ENCODE results near the gene ESPN. TPM values are rescaled to one million over a fixed set of nuclear protein-coding genes. Genes with fewer than 3 reads are reported as not detected.

The ESPN gene
- total RNA-seq, 1 donor from 2014 or later: 0.24 TPM

DNA sequence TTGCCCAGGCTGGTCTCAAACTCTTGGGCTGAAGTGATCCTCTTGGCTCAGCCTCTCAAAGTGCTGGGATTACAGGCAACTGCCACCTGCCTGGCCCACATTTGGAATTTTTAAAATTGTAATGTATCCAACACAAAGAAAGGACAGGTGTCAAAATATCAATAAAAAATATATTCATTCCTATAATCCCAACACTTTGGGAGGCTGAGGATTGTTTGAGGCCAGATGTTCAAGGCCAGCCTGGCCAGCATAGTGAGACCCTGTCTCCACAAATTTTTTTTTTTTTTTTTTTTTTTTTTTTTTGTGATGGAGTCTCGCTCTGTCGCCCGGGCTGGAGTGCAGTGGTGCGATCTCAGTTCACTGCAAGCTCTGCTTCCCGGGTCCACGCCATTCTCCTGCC, 14.8 kb upstream of the ESPN start:
- DNase-seq (ENCODE audit: low spot score): no peak

DNA sequence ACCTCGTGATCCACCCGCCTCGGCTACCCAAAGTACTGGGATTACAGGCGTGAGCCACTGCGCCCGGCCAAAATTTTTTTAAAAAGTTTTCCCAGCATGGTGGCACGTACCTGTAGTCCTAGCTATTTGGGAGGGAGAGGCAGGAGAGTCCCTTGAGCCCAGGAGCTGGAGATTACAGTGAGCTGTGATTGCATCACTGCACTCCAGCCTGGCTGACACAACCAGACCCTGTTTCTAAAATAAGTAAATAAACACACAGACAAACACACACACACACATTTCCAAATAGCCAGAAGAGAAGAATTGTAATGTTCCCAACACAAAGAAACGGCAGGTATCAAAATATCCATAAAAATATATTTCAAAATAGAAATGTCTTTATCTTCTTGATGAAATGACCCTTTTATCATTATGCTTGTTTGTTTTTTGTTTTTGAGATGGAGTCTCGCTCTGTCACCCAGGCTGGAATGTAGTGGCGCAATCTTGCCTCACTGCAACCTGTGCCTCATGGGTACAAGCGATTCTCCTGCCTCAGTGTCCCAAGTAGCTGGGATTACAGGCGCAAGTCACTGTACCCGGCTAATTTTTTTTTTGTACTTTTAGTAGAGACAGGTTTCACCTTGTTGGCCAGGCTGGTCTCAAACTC, 14.2 kb upstream of the ESPN start:
- DNase-seq (ENCODE audit: low spot score): no peak

DNA sequence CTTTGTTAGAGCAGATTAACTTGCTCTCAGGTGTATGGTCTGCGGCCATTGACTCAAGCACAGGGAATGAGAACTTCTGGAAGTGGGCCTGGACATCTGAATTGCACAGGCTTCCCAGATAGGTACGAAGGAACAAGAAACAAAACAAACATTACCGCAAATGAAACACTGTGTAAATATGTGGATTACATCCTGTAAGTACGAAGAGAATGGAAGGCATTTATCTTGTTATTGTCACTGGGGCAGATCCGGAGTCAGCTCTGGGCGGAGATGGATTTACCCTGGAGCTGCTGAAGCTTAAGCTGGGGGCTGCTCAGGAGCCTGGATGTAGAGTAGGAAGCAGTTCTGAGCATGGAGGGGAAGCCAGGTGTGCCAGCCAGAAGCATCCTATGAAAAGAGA, 11.7 kb upstream of the ESPN start:
- no peak for DNase-seq (ENCODE audit: low spot score)

DNA sequence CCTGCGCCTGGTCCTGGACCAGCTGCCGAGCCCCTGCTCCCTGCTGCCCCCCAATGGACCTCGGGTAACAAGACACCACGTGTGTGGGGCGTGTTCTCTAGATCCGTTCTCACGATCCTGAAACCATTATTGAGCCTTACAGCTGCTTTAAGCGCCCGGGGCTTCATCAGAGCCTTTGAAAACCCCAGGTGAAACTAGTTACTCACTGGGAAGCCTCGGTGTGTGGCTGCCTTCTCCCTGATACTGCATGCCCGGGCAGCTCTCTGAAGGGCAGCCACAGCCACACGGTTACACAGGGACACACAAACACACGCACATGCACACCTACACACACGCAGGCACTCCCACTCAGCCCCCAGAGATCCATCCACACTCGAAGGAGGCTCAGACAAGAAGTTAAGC, 10.1 kb upstream of the ESPN start:
- DNase-seq (ENCODE audit: low spot score): peak; percentile 26

DNA sequence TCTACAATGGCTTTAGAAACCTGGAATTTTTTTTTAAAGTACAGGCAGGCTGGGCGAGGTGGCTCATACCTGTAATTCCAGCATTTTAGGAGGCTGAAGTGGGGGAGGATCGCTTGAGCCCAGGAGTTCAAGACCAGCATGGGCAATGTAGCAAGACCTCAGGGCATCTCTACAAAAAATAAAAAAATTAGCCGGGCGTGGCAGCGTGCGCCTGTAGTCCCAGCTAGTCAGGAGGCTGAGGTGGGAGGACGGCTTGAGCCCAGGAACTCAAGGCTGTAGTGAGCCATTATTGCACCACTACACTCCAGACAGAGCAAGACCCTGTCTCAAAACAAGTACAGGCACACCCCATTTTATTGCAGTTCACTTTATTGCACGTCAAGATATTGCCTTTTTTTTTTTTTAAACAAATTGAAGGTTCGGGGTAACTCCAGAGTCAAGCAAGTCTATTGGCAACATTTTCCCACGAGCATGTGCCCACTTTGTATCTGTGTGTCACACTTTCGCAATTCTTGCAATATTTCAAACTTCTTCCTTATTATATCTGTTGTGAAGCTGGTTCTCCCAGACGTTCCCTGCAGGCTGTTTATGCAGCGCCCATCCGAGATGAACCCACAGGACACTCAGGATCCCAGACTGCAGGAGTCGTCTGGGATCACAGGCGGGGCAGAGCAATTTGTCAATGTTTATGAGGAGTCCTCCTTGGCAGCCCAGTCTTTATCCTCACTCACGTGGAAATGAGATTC, 9.5 kb upstream of the ESPN start:
- no peak for DNase-seq (ENCODE audit: low spot score)

DNA sequence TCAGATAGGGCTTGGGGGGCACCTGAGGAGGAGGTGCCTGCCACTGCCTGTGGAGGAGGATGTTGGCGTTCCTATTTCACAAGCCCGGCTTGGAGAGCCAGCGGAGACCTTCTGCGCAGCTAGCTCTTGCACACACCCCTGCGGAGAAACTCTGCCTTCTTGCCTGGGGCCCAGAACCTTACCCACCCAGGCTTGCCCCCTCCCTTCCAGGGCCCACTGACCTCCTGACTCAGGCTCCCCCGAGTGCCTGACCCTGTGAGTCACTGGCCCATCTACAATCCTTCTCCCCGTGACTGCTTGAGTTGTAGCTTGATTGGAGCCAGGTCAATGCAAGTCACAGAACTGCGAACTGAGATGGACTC, 8.3 kb upstream of the ESPN start:
- DNase-seq (ENCODE audit: low spot score): no peak

DNA sequence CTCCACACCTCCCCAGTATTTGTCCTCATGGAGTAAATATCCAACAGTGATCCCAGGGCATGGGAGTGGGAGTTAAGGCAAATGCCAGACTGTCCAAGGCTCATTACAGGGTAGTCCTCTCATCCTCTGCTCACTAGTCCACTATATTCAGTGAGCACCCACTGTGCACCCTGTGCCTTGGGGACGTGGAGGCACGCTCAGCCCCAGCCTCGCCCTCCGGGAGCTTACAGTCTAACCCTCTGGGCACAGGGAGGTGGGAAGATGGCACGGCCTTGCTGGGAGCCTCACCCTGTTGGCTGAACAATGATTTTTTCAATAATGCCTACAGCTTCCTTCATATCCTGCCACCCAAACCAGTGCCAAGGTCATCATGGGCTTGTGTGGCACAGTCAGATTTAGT, 7.7 kb upstream of the ESPN start:
- no peak for DNase-seq (ENCODE audit: low spot score)

DNA sequence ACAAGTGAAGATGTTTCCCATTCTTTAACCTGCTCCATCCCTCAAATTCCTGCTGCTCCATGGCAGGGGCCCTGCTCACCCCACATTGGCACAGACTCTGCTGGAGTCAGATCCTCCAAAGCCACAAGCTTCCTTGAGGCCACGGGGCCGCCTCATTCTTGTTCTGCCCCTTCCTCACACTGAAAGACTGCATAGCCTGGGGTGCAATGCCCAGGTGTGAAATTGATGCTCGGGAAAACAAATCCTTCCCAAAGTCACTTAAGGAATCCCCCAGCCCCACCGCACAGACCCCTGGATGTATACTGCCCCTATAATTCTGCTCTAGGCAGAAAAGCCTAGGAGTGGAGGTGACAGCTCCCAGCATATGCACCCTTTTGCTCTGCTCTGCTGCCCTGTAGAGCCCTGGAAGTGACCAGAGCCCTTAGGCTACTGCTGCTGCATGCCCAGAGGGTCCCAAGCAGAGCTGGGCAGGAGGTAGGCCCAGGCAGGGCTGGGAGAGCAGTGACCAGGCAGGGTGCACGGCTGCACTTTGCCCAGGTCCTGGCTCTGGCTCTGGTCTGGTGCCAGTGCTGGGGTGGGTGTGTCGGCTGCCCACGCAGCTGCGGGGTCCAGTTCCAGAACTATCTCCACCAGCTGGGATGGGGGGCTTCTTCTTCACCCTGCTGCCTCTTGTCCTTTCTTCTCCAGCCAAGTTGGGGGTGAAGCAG, 6.5 kb upstream of the ESPN start:
- no peak for DNase-seq (ENCODE audit: low spot score)

DNA sequence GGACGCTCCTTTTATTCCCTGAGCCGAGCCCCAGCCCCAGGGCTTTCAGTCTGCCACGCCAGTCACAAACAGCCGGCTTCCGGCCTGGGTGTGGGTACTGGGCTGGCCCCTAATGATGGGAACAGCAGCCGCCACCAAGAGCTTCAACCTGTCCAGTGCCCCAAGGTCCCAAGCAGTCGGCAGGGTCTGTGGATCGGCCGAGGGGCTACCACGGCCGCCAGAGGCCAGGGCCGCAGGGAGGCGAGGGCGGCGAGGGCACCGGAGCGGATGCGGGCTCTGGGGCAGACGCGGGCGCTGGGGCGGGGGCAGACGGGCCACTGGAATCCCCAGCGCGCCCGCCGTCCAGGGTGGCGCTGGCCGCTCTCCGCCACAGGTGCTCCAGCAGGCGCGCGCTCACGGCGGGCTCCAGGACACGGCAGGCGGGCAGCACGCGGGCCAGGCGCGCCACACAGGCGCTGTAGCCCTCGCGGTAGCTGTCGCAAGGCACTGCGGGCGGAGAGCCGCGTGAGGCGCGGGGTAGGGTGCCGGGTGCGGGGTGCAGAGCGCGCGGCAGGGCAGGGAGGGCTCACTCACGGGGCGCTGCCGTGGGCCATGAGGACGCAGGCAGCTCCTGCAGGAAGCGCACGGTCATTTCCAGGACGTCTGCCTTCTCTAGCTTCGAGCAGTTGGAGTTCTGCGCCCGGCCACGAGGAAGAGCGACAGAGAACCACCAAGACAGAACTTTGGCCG, 5.7 kb upstream of the ESPN start:
- DNase-seq (ENCODE audit: low spot score): no peak

DNA sequence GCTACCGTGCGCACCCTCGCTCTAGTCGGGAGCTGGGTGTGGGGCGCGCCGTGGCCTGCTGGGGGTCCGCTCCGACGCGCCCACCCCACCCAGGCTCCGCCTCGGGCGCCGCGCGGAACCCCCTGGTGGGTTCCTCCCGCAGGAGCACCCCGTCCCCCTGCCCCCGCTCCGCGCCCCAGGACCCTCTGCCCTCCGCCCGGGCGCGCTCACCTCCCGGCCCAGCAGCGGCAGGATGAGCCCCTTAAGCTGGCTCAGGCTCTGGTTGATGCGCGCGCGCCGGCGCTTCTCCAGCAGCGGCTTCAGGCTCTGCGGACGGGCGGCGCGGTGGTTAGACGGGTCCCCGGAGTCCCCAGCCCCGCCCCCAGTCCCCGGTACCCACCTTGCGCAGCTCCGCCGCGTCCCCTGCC, 5.2 kb upstream of the ESPN start:
- no peak for DNase-seq (ENCODE audit: low spot score)

DNA sequence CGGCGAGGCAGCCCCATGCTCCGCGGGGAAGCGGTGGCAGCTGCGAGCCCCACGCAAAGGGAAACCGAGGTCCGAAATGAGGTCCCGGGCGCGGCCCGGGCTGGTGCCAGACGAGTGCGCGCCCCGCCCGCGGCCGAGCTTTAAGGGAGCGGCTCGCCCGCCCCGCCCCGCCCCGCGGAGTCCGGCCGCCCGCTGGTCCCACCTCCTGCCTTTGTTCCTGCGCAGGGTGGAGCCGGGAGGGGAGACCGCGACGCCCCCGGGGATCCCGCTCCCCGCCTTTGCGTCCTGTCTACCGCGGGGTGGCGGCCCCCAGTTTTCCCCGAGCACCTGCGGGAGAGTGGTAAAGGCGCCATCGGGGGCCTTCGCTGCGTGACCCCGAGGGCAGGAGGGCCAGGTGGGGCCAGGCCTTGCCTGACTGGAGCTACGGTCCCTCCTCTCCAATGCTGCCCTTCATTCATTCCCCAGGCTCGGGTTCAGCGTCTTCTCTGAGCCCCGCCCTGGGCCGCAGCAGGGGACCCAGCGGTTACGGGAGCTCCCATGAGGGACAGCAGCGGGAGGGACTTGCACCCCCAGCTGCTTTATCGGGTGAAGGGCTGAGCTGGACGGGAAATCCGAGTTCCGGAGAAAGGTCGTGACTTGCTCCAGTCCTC, 4.6 kb upstream of the ESPN start, which contains the start of gene HES2:
HES2 (minus strand) TSS at position 116 of the 650 bp plus-strand sequence; CDS start at position 17, 99 bp downstream.
- no peak for DNase-seq (ENCODE audit: low spot score)

DNA sequence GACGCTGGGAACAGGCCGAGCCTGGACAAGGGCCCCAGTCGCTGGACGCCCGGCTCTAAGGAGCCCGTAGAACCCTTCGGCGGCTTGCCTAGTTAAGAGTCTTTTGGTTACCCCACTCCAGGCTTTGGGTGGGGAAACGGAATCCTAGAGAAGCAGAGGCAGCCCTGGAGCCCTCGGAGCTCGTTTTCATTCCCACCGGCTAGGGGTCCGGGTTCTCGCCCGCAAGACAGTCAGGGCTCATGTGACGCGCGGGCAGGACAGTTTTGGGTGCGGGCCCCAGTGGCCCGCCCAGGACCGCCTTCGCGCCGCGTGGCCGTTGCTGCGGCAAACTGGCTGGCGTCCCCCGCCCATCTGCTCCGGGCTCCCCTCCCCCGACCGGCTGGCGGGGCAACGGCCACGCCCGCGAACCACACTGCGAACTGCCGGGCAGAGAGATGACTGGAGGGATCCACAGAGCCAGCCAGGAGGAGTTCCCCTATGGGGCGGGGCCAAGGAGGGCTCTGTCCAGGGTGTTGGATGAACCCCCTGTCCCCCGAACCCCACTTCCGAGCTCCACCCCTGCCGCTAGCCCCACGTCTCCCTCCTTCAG, 4.0 kb upstream of the ESPN start:
- peak; percentile 36 for DNase-seq (ENCODE audit: low spot score)

DNA sequence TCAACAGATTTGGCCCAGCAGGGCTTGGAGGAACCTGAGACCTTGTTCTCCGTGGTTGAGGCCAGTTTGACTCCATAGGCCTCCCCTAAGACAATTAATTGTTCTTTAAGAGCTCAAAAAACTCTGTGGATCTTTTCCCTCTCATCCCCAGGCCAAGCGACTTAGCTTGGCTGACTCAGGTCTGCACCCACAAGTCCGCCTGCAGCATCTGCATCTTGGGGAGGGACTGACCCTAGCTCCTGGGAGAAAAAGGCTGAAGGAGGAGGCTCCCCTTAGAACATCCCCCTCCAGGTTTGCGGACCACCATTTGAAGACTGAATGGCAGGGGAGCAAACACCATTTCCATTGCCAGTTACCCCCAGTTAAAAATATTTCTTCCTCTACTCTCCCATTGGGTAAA, 3.3 kb upstream of the ESPN start:
- DNase-seq (ENCODE audit: low spot score): no peak

DNA sequence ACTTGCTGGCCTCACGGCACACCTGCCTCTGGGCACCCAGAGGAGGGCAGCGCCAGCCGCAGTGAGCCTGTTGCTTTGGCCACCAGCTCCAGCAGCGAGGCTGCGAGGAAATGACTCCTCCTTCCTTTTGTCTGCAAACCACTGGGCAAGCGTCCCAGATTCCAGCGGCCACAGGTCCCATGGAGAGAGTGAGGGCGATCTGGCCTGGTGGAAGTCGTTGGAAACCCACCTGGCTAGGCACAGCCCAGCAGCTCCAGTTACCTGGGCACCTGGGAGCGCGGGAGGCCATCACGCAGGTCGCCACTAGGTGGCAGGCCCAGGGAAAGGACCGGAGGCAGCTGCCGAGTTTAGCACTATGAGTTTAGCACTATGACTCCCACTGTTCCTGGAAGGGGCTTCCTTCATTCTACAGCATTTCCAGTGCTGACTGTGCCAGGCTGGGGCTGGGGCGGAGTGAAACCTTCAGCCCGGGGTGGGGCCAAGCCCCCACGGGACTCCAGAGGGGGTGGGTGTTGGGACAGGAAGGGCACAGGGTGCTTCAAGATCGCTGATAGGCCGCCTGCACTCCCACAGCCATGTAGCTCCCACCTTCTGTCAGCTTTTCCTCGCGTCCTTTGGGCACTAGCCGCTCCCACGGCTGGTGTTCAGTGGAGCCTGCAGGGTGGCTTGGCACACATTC, 1.1 kb upstream of the ESPN start:
- no peak for DNase-seq (ENCODE audit: low spot score)

DNA sequence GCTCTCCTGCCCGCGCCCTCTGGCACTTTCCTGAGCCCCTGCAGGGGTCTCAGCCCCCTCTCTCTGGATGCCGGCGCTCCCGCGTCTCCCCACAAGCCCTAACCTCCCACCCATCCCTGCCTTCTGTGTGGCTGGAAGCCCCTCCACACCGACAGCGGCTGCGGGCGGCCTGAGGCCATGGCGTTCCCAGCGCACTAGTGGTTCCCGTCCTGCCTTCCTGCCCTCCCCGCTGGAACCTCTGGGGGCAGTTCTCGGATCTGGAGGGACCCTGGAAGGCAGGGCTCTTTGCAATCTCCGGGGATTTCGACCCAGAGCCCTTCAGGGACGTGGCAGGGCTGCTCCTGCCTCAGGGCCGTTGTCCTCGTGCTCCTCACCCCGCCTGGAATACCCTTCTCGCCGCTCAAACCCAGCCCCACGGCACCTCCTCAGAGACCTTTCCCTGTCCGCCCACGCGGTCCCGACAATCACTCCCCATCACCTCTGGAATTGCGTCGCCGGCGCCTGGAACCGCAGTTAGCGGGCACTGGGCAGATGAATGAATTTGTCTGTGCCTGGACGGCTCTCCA, 493 bp upstream of the ESPN start:
- DNase-seq (ENCODE audit: low spot score): no peak

DNA sequence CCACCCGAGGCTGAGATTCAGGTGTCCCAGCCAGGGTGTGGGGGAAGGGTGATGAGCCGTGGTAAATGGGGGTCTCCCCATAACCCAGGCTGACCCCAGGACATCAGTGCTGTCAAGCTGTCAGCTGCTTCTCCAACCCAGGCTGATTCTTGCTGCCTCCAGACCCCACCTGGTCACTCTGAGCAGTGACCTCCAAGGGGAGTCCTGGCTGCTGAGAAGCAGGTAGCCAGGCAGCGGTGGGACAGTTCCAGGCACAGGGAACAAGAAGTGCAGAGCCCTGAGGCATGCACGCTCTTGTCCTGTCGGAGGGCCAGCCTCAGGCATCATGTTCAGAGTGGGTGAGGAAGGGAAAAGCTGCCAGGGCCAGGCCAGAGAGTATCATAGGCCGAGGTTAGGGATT, 1.1 kb downstream of the ESPN start:
- DNase-seq (ENCODE audit: low spot score): no peak

DNA sequence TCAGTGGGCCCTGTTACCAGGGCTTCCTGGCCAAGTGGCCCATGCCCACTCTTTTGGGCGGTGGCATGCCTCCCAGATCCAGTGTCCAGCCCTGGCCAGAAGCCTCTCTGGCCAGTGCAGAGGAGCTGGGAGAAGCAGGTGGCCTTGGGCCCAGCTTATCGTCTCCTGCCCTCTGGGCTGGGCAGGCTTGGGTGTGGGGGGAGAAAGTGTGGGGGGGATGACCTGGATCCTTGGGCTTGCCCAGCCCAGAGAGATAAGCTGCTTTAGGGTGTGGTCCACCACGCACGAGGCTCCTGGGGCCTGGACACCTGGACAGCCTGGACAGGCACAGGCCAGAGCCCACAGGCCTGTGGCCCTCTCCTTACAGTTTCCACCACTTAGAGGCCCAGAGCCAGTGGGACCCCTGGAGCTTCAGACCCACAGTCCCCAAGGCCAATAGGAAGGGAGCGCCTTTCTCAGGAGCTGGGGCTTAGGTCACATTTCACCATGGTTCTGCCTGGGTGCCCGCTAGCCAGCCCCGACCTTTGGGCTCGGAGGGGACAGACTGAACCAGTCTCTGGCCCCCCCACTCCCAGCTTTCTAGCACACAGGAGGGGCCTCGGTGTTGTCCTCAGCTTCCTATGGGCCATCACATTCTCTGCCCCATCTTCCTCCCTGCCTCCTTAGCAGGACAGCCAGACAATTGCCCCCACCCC, 1.8 kb downstream of the ESPN start:
- no peak for DNase-seq (ENCODE audit: low spot score)

DNA sequence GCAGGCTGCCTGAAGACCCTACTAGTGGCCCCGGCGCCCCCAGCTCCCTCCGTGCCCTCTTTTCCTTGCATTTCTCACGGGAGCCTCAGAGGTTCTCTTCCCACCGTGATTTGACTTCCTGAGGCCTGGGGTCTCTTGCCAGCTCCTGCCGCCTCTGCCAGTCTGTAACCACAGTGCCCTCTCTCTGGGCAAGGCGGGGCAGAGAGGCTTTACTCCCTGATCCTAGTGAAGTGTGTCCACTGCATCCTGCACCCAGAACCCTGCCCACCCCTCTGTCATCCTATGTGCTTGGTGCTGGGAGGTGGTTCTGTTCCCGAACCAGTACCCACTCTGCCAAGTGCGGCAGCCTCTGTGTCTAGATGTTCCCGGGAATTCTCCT, 2.4 kb downstream of the ESPN start:
- DNase-seq (ENCODE audit: low spot score): no peak

DNA sequence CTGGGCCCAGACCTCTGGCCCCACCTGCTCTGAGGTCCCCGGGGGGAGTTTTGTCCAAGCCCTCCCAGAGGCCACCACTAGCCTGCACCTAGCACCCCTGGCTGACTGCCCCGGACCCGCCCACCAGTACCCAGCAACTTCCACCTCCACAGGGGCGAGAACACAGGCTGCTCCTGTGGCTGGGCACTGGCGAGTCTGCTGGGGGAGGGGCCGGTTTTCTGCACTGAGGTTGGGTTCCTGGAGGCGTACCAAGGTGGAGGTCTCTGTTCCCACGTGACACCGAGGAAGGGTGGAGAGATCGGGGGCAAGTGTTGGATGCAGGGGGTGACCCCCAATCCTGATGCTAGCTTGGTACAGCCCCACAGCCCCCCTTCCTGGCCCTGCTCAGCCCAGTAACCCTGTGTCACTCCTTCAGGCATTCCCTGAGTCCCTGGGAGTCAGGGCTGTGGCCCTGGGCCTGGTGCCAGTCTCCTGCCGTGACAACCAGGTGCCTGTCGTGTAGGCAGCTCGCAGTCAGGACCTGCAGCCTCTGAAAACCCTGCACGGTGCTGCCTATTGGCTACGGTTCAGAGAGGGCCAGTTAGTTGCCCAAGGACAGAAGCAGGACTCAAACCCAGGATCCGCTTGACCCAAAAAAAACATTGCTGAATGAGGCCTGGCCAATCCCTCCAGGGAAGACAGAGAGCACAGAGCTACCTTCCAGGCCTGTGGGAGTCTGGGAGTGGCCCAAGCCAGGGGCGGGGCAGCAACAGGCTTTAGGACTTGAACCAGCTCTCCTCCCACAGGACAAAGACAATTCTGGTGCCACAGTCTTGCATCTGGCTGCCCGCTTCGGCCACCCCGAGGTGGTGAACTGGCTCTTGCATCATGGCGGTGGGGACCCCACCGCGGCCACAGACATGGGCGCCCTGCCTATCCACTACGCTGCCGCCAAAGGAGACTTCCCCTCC, 3.1 kb downstream of the ESPN start:
- no peak for DNase-seq (ENCODE audit: low spot score)

Data from umbilical cord (tissue), 2 donors.